ENCODE data around the gene NR2F2. TPM values are rescaled to one million over a fixed set of nuclear protein-coding genes. Genes with fewer than 3 reads are reported as not detected.
A peak's percentile ranks its signal among the peaks of the same experiment; 100 is the strongest.

The NR2F2 gene
- total RNA-seq, result 13.0 and 14.5 TPM in 2 replicates

DNA sequence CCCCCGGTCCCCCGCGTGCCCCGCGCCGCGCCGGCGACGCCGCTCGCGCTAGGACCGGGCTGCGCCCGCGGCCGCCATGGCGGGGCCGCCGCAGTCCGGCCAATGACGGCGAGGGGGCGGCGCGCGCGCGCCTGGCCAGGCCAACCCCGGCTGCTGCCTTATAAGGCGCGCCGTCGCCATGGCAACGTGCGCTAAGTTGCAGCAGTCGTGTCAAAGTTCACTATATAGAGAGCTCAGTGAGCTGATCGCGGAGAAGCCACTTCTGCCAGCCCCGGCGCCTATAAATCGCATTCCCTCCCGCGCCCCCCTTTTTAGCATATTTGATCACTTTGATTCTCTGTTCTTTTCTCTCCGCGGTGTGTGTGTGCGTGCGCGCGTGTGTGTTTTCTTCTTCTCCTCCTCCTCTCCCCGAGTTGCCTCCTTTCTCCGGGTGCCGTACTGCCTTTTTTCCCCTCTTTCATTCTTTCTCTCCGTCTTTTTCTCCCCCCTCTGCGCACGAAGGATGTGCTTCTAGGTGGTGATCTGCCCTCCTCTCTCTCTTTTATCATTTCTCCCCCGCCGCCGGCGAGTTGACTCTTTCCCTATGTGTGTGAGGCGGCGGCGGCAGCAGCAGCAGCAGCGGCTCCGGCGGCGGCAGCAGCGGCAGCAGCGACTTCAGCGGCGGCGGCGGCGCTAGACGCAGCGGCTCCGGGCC is at the start of gene NR2F2:
Gene NR2F2, plus strand, starts transcription at position 251 of the 694 bp plus-strand sequence. CDS start 1,406 bp downstream, outside the sequence.
- Histone ChIP-seq H3K4me2 (ENCODE audit: insufficient read depth, low read length) (peak within 1 kb of the TSS; percentile 93), H3K27me3 (ENCODE audit: insufficient read depth, low read length) (peaks cover 3% of the 10 kb centered on the region), H3K79me2 (ENCODE audit: insufficient read depth, low read length) (peaks cover 90% of the 10 kb centered on the region)

DNA sequence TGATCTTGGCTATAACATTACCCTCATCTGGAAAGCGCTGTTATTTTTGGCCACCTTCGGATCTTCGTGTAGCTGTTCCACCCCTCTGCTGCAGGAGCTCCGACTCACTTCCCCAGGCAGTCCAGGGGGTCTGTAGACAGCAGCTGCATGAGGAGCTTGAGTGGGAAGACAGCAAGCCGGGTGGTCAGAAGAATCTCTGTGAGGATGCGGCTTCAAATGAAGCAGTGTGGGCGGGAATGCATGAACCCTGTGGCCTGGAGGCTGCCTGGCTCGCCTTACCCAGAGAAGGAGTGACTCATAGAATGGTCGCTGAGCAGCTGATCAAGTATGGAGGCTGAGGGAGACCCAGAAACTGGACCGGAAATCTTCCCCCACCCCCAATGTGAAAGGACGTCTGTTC is 45.2 kb upstream of the NR2F2 start:
- Histone ChIP-seq H3K27ac (ENCODE audit: low read depth, low read length) (peak overlapping the region; percentile 68), H3K4me3 (ENCODE audit: insufficient read depth, low read length) (peak overlapping the region; percentile 50), H3K4me2 (ENCODE audit: insufficient read depth, low read length) (peak overlapping the region; percentile 64), H3K4me1 (ENCODE audit: insufficient read depth, low read length) (peaks cover 16% of the 10 kb centered on the region), H3K36me3 (ENCODE audit: insufficient read depth, low read length) (no peaks in the 10 kb centered on the region), H2AFZ (ENCODE audit: low read length) (peak overlapping the region; percentile 85), H3K27me3 (ENCODE audit: insufficient read depth, low read length) (no peaks in the 10 kb centered on the region), H3K9me3 (ENCODE audit: low read depth, low read length) (no peaks in the 10 kb centered on the region), H4K20me1 (ENCODE audit: insufficient read depth, low read length) (no peaks in the 10 kb centered on the region), H3K79me2 (ENCODE audit: insufficient read depth, low read length) (no peaks in the 10 kb centered on the region)
- peak; percentile 82 for DNase-seq (ENCODE audit: insufficient read length, low spot score, missing footprints)
- TF ChIP-seq CTCF (IDR thresholded peaks at IDR 0.05; ENCODE audit: extremely low read depth, low read depth, low read length), result no peak

More for the DNA sequence above, at the start of gene NR2F2:
- Histone ChIP-seq H3K4me1 (ENCODE audit: insufficient read depth, low read length) (peaks cover 29% of the 10 kb centered on the region), H3K36me3 (ENCODE audit: insufficient read depth, low read length) (peaks cover 17% of the 10 kb centered on the region), H3K27ac (ENCODE audit: low read depth, low read length) (peak within 1 kb of the TSS; percentile 88), H2AFZ (ENCODE audit: low read length) (peak within 1 kb of the TSS; percentile 90), H3K4me3 (ENCODE audit: insufficient read depth, low read length) (peak within 1 kb of the TSS; percentile 91), H4K20me1 (ENCODE audit: insufficient read depth, low read length) (peaks cover 18% of the 10 kb centered on the region), H3K9me3 (ENCODE audit: low read depth, low read length) (no peaks in the 10 kb centered on the region)
- TF ChIP-seq CTCF (IDR thresholded peaks at IDR 0.05; ENCODE audit: extremely low read depth, low read depth, low read length), result no peak
- DNase-seq (ENCODE audit: insufficient read length, low spot score, missing footprints), result peak; percentile 100

DNA sequence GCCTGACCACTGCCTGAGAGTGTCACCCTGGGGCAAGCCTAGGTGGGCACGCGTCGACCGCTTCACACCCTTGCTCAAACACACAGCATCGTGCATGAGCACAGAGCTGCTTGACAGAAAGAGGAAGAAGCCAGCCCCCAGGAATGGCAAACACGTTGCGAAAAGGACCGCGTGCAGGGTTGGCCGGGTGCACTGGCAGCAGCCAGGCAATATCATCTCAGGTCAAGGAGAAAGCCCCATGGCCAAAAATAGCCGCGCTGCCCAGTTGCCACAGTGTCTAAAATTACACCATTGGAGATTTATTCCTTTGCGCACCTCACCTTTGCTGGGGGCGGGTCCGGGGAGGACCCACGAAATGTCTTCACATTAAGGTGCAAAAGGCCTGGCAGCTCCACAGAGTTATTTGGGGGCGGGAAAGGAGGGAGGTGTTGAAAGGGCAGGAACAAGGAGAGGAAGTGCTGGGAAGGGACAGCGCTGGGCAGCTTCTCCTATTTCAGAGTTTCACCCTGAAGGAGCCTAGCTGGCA is 44.7 kb upstream of the NR2F2 start:
- Histone ChIP-seq H3K4me1 (ENCODE audit: insufficient read depth, low read length) (peaks cover 16% of the 10 kb centered on the region), H3K27me3 (ENCODE audit: insufficient read depth, low read length) (no peaks in the 10 kb centered on the region), H3K36me3 (ENCODE audit: insufficient read depth, low read length) (no peaks in the 10 kb centered on the region), H2AFZ (ENCODE audit: low read length) (peak overlapping the region; percentile 85), H3K4me3 (ENCODE audit: insufficient read depth, low read length) (peak overlapping the region; percentile 50), H4K20me1 (ENCODE audit: insufficient read depth, low read length) (no peaks in the 10 kb centered on the region), H3K4me2 (ENCODE audit: insufficient read depth, low read length) (peak overlapping the region; percentile 64), H3K79me2 (ENCODE audit: insufficient read depth, low read length) (no peaks in the 10 kb centered on the region), H3K9me3 (ENCODE audit: low read depth, low read length) (no peaks in the 10 kb centered on the region), H3K27ac (ENCODE audit: low read depth, low read length) (peak overlapping the region; percentile 68)
- no peak for DNase-seq (ENCODE audit: insufficient read length, low spot score, missing footprints)
- no peak for TF ChIP-seq CTCF (IDR thresholded peaks at IDR 0.05; ENCODE audit: extremely low read depth, low read depth, low read length)

GRCh38 chr15:96290679-96291078 is 39.8 kb upstream of the NR2F2 start:
- no peak overlapping the region for H3K27ac ChIP-seq (ENCODE audit: low read depth, low read length)
- no peak overlapping the region for H3K4me2 ChIP-seq (ENCODE audit: insufficient read depth, low read length)
- peaks cover 4% of the 10 kb centered on the region for H3K4me1 ChIP-seq (ENCODE audit: insufficient read depth, low read length)
- H2AFZ ChIP-seq (ENCODE audit: low read length), result peak overlapping the region; percentile 12
- H3K27me3 ChIP-seq (ENCODE audit: insufficient read depth, low read length), result no peaks in the 10 kb centered on the region
- H4K20me1 ChIP-seq (ENCODE audit: insufficient read depth, low read length), result no peaks in the 10 kb centered on the region
- TF ChIP-seq CTCF (IDR thresholded peaks at IDR 0.05; ENCODE audit: extremely low read depth, low read depth, low read length), result no peak
- no peaks in the 10 kb centered on the region for H3K79me2 ChIP-seq (ENCODE audit: insufficient read depth, low read length)
- no peak for DNase-seq (ENCODE audit: insufficient read length, low spot score, missing footprints)
- no peaks in the 10 kb centered on the region for H3K9me3 ChIP-seq (ENCODE audit: low read depth, low read length)
- no peak overlapping the region for H3K4me3 ChIP-seq (ENCODE audit: insufficient read depth, low read length)
- H3K36me3 ChIP-seq (ENCODE audit: insufficient read depth, low read length), result no peaks in the 10 kb centered on the region
